Thymus (tissue), 11 donors: ENCODE results near the gene HAND1. TPM values are rescaled to one million over a fixed set of nuclear protein-coding genes. Genes with fewer than 3 reads are reported as not detected.

Experiments used
- DNase-seq, 9 donors: peaks; one replicate each; pipeline ENCODE4 v3.0.0-alpha.2; 2013; ENCODE audit warnings: low spot score in 9 of 9, low read depth in 6 of 9, missing footprints in 1 of 9
- H3K27ac ChIP-seq, 2 donors: one replicate each; pipeline ENCODE4 v1.5.1; 2013; ENCODE audit warnings: control low read depth in 1 of 2, low read depth in 1 of 2, low read length in 1 of 2, mild to moderate bottlenecking in 1 of 2, moderate library complexity in 1 of 2
- H3K27me3 ChIP-seq, 2 donors: one replicate each; pipeline ENCODE4 v1.5.1; 2013; ENCODE audit warnings: low read length in 1 of 2; ENCODE audit not compliant: control insufficient read depth in 2 of 2, insufficient read depth in 1 of 2
- H3K36me3 ChIP-seq, 2 donors: one replicate each; pipeline ENCODE4 v1.5.1; 2013; ENCODE audit warnings: low read length in 1 of 2, mild to moderate bottlenecking in 1 of 2, moderate library complexity in 1 of 2; ENCODE audit not compliant: control insufficient read depth in 2 of 2, insufficient read depth in 2 of 2
- H3K4me1 ChIP-seq, 2 donors: one replicate each; pipeline ENCODE4 v1.5.1; 2013; ENCODE audit warnings: low read length in 2 of 2; ENCODE audit not compliant: control insufficient read depth in 2 of 2, insufficient read depth in 2 of 2
- H3K4me3 ChIP-seq, 2 donors: one replicate each; pipeline ENCODE4 v1.5.1; 2013; ENCODE audit warnings: low read length in 2 of 2, control low read depth in 1 of 2, mild to moderate bottlenecking in 1 of 2
- H3K9me3 ChIP-seq, 2 donors: one replicate each; pipeline ENCODE4 v1.5.1; 2013; ENCODE audit warnings: low read length in 1 of 2, mild to moderate bottlenecking in 1 of 2; ENCODE audit not compliant: control insufficient read depth in 2 of 2, insufficient read depth in 1 of 2
- whole genome bisulfite sequencing: extraction: QIAGEN DNeasy Blood & Tissue Kit; methylation state at CpG from one replicate; pipeline ENCODE4 v1.1.7; 2013; 5-methylcytosine and 5-hydroxymethylcytosine counted together
- polyA plus RNA-seq: library from polyadenylated mRNA; stranded (reverse); fragments of 200-250 nt; gene quantifications from one replicate; pipeline ENCODE4 v1.2.3, GENCODE V29; 2013
- total RNA-seq: library from RNA; stranded (reverse); fragments of 120-200 nt; gene quantifications from one replicate; pipeline ENCODE4 v1.2.4, GENCODE V29; 2013
- donor health status: healthy.

Gene HAND1
- total and polyA plus RNA-seq, 2 donors = 0.19 to 0.68 TPM

DNA sequence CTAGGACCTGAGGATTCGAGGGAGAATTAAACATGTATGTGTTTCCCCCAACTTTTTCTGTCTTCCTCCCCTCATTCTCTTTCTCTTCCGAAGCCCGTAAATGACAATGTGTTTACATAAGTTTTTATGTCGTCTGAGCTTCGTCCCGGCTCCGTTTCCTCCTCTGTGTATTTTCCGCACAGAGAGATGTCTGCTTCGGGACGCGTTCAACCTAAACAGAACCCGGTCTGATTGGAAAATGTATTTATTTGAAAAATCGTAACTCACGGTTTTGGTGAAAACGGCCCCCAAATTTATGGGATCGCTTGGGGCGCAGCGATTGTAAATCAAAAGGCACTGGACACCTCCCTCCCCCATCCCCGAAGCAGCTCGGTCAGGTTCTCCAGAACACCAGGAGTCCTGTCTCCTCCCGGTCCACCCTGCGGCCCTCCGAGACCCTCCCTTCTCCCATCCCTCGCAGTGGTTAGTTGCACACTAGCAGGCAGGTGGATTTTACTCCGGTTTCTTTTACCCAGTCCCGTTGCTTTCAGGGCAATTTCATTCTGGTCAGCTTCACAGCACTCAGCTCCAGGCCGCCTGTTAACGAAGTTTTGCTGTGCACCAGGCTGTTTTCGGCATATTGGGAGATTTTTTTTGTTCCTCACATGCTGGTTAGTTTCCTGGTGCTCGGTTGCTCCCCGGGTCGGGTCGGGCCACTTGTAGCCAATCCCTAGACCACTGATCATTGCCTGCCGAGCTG lies 5.8 kb upstream of the HAND1 start:
- Histone ChIP-seq H3K36me3 (no peaks in the 10 kb centered on the region), H3K9me3 (peaks cover 1 to 3% of the 10 kb centered on the region in 2 donors), H3K27ac (no peak overlapping the region), H3K4me1 (peaks cover 0 to 5% of the 10 kb centered on the region in 2 donors), H3K27me3 (peaks cover 59 to 100% of the 10 kb centered on the region in 2 donors), H3K4me3 (no peak overlapping the region)
- DNase-seq = no peak
- 9% methylated on average over 34 of the region's 34 CpGs for whole genome bisulfite sequencing

DNA sequence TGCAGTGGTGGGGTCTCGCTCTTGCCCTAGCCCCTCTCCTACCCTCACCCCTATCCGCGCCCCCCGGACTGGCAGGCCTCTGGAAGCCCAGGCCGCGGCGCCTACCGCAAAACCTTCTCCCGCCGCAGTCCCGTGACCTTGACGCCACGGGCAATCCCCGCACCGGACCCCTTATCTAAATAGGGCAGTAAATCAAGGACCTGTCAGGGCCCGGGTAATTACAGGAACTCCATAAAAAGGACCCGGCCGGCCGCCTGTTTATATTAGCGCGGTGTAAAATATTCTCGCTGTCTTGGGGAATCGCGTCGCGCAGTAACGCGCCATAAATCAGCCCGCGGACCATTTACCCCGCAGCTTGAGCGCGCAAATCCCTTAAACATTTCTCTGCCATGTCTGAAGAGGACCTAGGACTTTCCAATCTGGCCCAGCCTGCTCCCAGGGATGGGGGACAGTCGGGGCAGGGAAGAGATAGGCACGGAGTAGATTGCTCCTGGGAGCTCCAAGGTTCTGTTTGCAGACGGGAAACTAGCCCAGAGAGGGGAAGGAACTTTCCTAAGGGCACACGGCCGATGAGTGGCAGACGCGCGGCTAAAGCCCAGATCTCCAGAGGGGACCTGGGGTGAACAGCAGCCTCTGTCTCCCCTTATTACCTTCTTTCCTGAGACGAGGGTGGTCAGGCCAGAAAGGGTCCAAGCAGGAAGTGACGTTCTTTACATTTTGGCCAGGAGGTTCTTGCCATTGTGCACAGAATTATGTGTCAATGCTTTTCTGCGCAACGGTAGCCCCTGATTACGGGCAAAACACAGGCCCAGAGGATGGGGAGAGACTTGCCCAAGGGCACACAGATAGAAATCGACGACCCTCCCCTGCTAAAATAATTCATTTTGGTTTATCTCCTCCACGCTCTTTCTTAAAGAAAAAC lies 4.8 kb upstream of the HAND1 start:
- Histone ChIP-seq H3K4me3 (no peak overlapping the region), H3K36me3 (no peaks in the 10 kb centered on the region), H3K27me3 (peaks cover 69 to 100% of the 10 kb centered on the region in 2 donors), H3K9me3 (peaks cover 1 to 6% of the 10 kb centered on the region in 2 donors), H3K27ac (no peak overlapping the region), H3K4me1 (peaks cover 0 to 5% of the 10 kb centered on the region in 2 donors)
- WGBS = 8% methylated on average over 49 of the region's 49 CpGs
- DNase-seq = no peak

DNA sequence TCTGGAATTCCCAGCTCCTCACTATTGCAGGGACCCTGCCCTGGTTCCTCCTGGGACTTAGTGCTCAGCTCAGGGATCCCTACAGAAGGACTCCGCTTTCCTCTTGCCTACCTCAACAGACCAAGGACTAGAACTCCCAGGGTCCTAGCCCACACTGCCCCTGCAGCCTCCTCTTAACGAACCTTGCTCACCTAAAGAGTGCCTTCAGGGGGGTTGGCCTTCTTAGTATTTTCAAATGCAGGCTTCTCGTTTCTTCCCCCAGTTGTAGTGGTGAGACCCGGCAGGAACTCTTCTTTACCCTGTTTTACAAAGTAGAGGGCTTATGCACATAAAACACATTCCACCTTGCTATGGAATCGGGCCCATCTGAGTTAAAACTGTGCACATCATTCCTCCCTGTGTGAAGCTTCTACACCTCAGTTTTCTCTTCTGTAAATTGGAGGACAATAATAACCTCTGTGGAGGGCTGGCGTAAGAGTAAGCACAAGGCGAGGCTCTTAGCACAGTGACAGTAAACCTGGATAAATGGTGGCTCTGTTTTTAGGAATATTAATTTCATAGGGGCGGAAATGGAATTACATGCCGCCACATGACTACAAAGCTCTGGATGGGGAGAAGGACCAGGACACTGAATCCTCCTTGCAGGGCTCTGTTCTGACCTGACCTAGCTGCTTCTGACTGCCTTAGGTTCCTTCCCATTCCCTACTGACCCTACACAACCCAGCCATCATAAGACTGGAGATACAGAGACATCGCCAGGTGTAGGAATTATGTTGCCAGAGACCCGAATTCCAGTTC lies 3.8 kb upstream of the HAND1 start:
- Histone ChIP-seq H3K9me3 (peaks cover 3 to 7% of the 10 kb centered on the region in 2 donors), H3K27ac (no peak overlapping the region), H3K36me3 (no peaks in the 10 kb centered on the region), H3K4me3 (no peak overlapping the region), H3K27me3 (peaks cover 73 to 100% of the 10 kb centered on the region in 2 donors), H3K4me1 (peaks cover 0 to 5% of the 10 kb centered on the region in 2 donors)
- 20% methylated on average over 11 of the region's 11 CpGs for WGBS
- no peak for DNase-seq

DNA sequence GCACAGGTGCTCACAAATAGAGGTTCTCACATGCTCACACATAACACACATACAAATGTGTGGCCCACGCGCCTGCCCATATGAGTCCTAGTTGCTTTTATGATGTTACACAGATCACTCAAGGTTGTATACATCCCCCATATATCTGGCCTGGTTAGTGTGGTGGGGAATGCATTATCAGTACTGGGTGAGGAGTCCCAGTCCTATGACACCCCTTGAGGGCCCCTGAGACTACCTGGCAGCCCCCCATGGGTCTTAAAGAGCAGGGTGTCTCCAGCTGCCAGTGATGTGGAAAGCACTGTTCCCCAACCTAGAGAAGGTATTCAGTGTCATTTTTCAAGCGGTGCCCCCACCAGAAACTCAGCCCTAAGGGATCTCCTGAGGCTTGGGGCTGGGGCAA lies 2.8 kb upstream of the HAND1 start:
- Histone ChIP-seq H3K4me1 (peaks cover 0 to 12% of the 10 kb centered on the region in 2 donors), H3K9me3 (peaks cover 3 to 7% of the 10 kb centered on the region in 2 donors), H3K4me3 (no peak overlapping the region), H3K36me3 (no peaks in the 10 kb centered on the region), H3K27ac (no peak overlapping the region), H3K27me3 (peaks cover 79 to 100% of the 10 kb centered on the region in 2 donors)
- 18% methylated on average over 3 of the region's 3 CpGs for WGBS
- no peak for DNase-seq

DNA sequence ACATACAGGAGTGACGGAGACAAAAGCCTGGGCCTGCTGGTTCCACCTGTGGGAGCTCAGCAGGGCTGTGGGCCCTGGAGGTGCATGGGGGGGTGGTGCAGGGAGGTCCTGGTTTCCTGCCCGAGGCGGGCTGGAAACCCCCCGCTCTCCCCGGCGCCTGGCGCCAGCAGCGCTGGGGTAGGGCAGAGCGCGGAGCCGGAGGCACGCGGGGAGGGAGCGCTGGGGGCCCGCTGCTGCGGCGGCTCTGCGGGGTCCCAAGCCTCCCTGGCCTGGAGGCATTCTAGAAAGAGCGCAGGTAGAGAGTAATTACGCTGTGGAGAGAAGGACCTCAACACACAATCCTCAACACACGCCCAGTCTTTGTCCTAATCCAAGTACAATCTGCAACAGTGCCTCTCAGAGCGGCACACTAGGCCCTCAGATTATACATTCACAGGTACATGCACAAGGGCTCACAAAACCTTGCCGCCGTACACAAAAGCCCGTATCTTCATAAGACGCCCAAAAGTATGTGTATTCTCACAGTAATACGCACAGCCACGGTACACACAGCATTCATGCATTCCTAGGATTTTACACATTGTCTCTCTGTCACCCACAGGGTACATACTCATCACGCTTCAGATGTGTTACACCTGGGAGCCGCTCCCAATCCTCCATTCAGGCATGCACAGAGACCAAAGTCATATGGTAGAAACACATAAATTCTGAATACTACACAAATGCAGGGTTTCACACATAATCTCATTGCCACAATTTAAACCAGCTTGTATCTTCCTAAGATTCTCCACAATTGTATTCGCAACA lies 2.1 kb upstream of the HAND1 start:
- peaks cover 0 to 16% of the 10 kb centered on the region in 2 donors for H3K4me1 ChIP-seq
- H3K27me3 ChIP-seq = peaks cover 86 to 100% of the 10 kb centered on the region in 2 donors
- 7% methylated on average over 31 of the region's 31 CpGs for WGBS
- no peak overlapping the region for H3K4me3 ChIP-seq
- no peak overlapping the region for H3K27ac ChIP-seq
- no peak for DNase-seq
- H3K9me3 ChIP-seq = peaks cover 3 to 7% of the 10 kb centered on the region in 2 donors
- H3K36me3 ChIP-seq = no peaks in the 10 kb centered on the region

DNA sequence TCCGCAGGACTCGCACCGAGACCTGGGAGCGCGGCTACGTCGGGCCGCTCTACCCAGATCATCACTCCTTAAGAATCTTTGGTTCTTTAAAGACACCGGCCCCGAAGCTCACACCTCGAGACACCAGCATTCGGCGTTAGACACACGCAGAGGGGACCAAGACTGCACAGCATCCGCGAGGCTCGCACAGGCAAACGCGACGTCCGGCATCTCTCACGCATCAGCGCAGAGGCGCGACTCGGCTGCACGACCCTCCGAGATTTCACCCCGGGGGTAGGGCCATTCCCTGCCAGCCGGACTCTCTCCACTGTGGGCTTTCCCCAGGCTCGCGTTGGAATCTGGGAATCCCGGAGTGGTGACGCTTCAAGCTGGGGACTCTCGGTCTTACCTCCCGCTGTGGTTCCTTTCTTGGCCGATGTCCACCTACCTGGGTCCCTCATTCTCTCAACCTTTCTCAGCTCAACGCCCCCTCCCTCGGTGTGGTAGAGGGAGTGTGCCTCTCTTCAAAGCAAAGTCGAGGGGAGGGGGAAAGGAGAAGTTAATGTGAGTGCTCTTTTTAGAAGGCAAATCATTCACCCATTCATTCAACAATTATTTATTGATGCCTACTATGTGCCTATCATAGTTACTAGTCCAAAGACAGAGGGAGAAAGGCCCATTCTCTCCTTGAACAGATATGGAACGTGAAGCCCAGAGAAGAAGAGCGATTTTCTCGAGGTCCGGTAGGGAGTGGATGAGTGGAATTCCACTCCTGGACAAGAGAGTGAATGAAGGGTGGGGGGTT lies 1.3 kb upstream of the HAND1 start:
- 4% methylated on average over 44 of the region's 44 CpGs for WGBS
- peaks cover 0 to 21% of the 10 kb centered on the region in 2 donors for H3K4me1 ChIP-seq
- peaks cover 88 to 100% of the 10 kb centered on the region in 2 donors for H3K27me3 ChIP-seq
- no peaks in the 10 kb centered on the region for H3K36me3 ChIP-seq
- H3K27ac ChIP-seq = no peak overlapping the region
- H3K4me3 ChIP-seq = no peak overlapping the region
- H3K9me3 ChIP-seq = peaks cover 3 to 7% of the 10 kb centered on the region in 2 donors
- DNase-seq = no peak

DNA sequence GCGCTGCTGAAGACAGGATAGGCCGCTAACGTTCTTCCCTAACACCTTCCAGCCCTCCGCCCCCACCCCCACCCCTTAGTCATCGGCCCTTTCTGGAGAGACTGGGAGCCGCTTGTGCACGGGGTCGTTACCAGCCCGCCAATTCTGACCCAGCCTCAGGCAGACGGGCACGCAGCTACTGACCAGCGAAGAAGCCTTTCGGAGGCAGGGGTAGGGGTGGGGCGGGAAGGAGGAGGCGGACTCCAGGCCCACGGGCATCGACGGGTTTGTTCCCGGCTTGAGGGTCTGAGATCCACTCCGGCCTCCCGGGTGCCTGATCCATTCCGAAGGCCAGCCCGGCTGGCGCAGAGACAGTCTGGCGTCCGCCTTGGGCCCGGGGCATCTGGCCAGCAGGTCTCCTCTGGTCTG lies 729 bp upstream of the HAND1 start:
- no peaks in the 10 kb centered on the region for H3K36me3 ChIP-seq
- WGBS = 8% methylated on average over 27 of the region's 27 CpGs
- peaks cover 88 to 100% of the 10 kb centered on the region in 2 donors for H3K27me3 ChIP-seq
- DNase-seq = no peak
- peaks cover under 1 to 23% of the 10 kb centered on the region in 2 donors for H3K4me1 ChIP-seq
- H3K27ac ChIP-seq = no peak overlapping the region
- peaks cover 3 to 7% of the 10 kb centered on the region in 2 donors for H3K9me3 ChIP-seq
- H3K4me3 ChIP-seq = no peak overlapping the region
